HepG2 (cell line): ENCODE data around the gene DNMT1. TPM values are rescaled to one million over a fixed set of nuclear protein-coding genes. Genes with fewer than 3 reads are reported as not detected.

ENCODE experiments used
- ATAC-seq: fragments of 200-7000 bp; cut with Tn5 transposase; 3 replicates; pipeline ENCODE4 v1.9.1; 2020; ENCODE audit warnings: mild to moderate bottlenecking, moderate library complexity
- BruUV-seq: library from RNA; stranded (reverse); fragments of 400-500 nt; replicated peaks from 2 replicates; lab custom pipeline; 2021; lab: Mats Ljungman, UMichigan
- CTCF ChIA-PET: fragments of 300-600 bp; formaldehyde crosslinking; extraction: SDS; loops from one replicate; lab custom pipeline; 2021; ENCODE audit warnings: low total read pairs, inconsistent platforms, low intra/inter-chr PET ratio; lab: Yijun Ruan, JAX
- POLR2A ChIA-PET: fragments of 350-600 bp; sonication (Branson Sonifier 250); formaldehyde crosslinking; loops from one replicate; lab custom pipeline; 2020; ENCODE audit warnings: antibody characterized with exemption, inconsistent platforms; lab: Yijun Ruan, JAX
- DNase-seq: peaks from one replicate; pipeline ENCODE4 v3.0.0-alpha.2; 2015; ENCODE audit warnings: low spot score
- FAIRE-seq: peaks from 3 replicates; lab custom pipeline; 2011; peaks lifted over from hg19 to GRCh38; lab: Jason Lieb, UNC
- H2AFZ ChIP-seq: one replicate; pipeline ENCODE4 v1.6.1; 2011; ENCODE audit warnings: low read length, inconsistent platforms
- H3K27ac ChIP-seq: fragments of 300-600 bp; 3 replicates; pipeline ENCODE4 v1.8.0; 2011; ENCODE audit warnings: mixed run types, mild to moderate bottlenecking, mixed read lengths, low read length, inconsistent platforms; ENCODE audit not compliant: insufficient read depth; ENCODE audit errors: extremely low read length
- H3K27me3 ChIP-seq, 2 experiments: fragments of 200-600 bp in 1 of 2; 2 replicates in 1 of 2; 3 replicates in 1 of 2; pipeline versions ENCODE4 v1.6.0 to v1.8.0; 2011; ENCODE audit warnings: low read length in 2 of 2, mild to moderate bottlenecking in 2 of 2, moderate library complexity in 2 of 2, inconsistent platforms in 1 of 2; ENCODE audit not compliant: insufficient read depth in 2 of 2, control insufficient read depth in 1 of 2
- H3K36me3 ChIP-seq, 2 experiments: fragments of 200-600 bp in 1 of 2; replicated peaks in 1 of 2; 2 replicates in 1 of 2; 3 replicates in 1 of 2; pipeline versions ENCODE4 v1.5.1 to v1.8.0; 2011; ENCODE audit warnings: low read length in 2 of 2, inconsistent platforms in 1 of 2; ENCODE audit not compliant: insufficient read depth in 2 of 2, control insufficient read depth in 1 of 2
- H3K4me1 ChIP-seq: 2 replicates; pipeline ENCODE4 v1.5.1; 2012; ENCODE audit warnings: low read length, inconsistent platforms; ENCODE audit not compliant: insufficient read depth
- H3K4me2 ChIP-seq: 2 replicates; pipeline ENCODE4 v1.6.0; 2011; ENCODE audit warnings: low read depth, low read length, inconsistent platforms
- H3K4me3 ChIP-seq, 3 experiments: fragments of 200-600 bp in 1 of 3; sonication (generic), shearing (Covaris generic) in 1 of 3; replicated peaks in 1 of 3; 2 replicates each; pipeline ENCODE4 v1.5.1; 2011 to 2016; ENCODE audit warnings: low read length in 3 of 3, inconsistent platforms in 2 of 3, low read depth in 2 of 3, mild to moderate bottlenecking in 2 of 3, control low read depth in 1 of 3, mixed read lengths in 1 of 3; ENCODE audit not compliant: insufficient read depth in 1 of 3
- H3K79me2 ChIP-seq: one replicate; pipeline ENCODE4 v1.6.1; 2011; ENCODE audit warnings: low read length, inconsistent platforms; ENCODE audit not compliant: insufficient read depth
- H3K9ac ChIP-seq: 2 replicates; pipeline ENCODE4 v1.6.0; 2011; ENCODE audit warnings: mild to moderate bottlenecking, low read depth, low read length, inconsistent platforms; ENCODE audit not compliant: insufficient read depth
- H3K9me3 ChIP-seq: 2 replicates; pipeline ENCODE4 v1.5.1; 2012; ENCODE audit warnings: mild to moderate bottlenecking, low read length
- H4K20me1 ChIP-seq: 2 replicates; pipeline ENCODE4 v1.6.0; 2011; ENCODE audit warnings: inconsistent platforms, mild to moderate bottlenecking, low read length, moderate library complexity; ENCODE audit not compliant: insufficient read depth
- DNMT3B ChIP-seq: conservative IDR thresholded peaks from 2 replicates; pipeline ENCODE4 v1.6.1; 2016; ENCODE audit warnings: missing biosample characterization, control low read depth
- FOXM1 ChIP-seq: sonication (generic); formaldehyde crosslinking; IDR thresholded peaks from 2 replicates; pipeline ENCODE4 v1.5.0; 2020; ENCODE audit warnings: missing genetic modification reagents
- HOXA7 ChIP-seq: sonication (generic); formaldehyde crosslinking; IDR thresholded peaks from 2 replicates; pipeline ENCODE4 v1.8.1; 2022; ENCODE audit warnings: mild to moderate bottlenecking, missing genetic modification reagents, moderate library complexity
- KDM6A ChIP-seq: IDR thresholded peaks from 2 replicates; pipeline ENCODE4 v1.6.1; 2016; ENCODE audit warnings: low read depth
- NCOA2 ChIP-seq: sonication (generic); formaldehyde crosslinking; IDR thresholded peaks from 2 replicates; pipeline ENCODE4 v1.8.0; 2022; ENCODE audit warnings: inconsistent platforms
- PAWR ChIP-seq: sonication (generic); formaldehyde crosslinking; IDR thresholded peaks from 2 replicates; pipeline ENCODE4 v1.4.0; 2020; ENCODE audit warnings: missing genetic modification reagents, mild to moderate bottlenecking, borderline replicate concordance
- RBAK ChIP-seq: sonication (generic); formaldehyde crosslinking; IDR thresholded peaks from 2 replicates; pipeline ENCODE4 v1.5.1; 2020; ENCODE audit warnings: mild to moderate bottlenecking, missing genetic modification reagents
- SSRP1 ChIP-seq: IDR thresholded peaks from 2 replicates; pipeline ENCODE4 v1.6.1; 2016; ENCODE audit warnings: control low read depth
- TARDBP ChIP-seq: sonication (generic); formaldehyde crosslinking; IDR thresholded peaks from 2 replicates; pipeline ENCODE4 v1.8.0; 2022; ENCODE audit warnings: mild to moderate bottlenecking, missing genetic modification reagents
- TP53 ChIP-seq: sonication (generic); formaldehyde crosslinking; conservative IDR thresholded peaks from 2 replicates; pipeline ENCODE4 v1.4.0; 2020; ENCODE audit warnings: missing genetic modification reagents
- ZNF121 ChIP-seq: sonication (generic); formaldehyde crosslinking; IDR thresholded peaks from 2 replicates; pipeline ENCODE4 v1.5.0; 2020; ENCODE audit warnings: mild to moderate bottlenecking, missing genetic modification reagents
- ZNF337 ChIP-seq: sonication (generic); formaldehyde crosslinking; IDR thresholded peaks from 2 replicates; pipeline ENCODE4 v1.5.1; 2020; ENCODE audit warnings: missing genetic modification reagents, low read depth, mild to moderate bottlenecking, borderline replicate concordance
- ZNF430 ChIP-seq: sonication (generic); formaldehyde crosslinking; IDR thresholded peaks from 2 replicates; pipeline ENCODE4 v1.9.0; 2021; ENCODE audit warnings: mild to moderate bottlenecking, missing genetic modification reagents
- ZNF619 ChIP-seq: sonication (generic); formaldehyde crosslinking; IDR thresholded peaks from 2 replicates; pipeline ENCODE4 v1.4.0; 2020; ENCODE audit warnings: mild to moderate bottlenecking, missing genetic modification reagents
- ZNF782 ChIP-seq: sonication (generic); formaldehyde crosslinking; IDR thresholded peaks from 2 replicates; pipeline ENCODE4 v1.4.0; 2020; ENCODE audit warnings: missing genetic modification reagents, mild to moderate bottlenecking, borderline replicate concordance
- ZNF883 ChIP-seq: sonication (generic); formaldehyde crosslinking; IDR thresholded peaks from 2 replicates; pipeline ENCODE4 v1.5.1; 2020; ENCODE audit warnings: mild to moderate bottlenecking, missing genetic modification reagents; ENCODE audit errors: not compliant biosample characterization
- WGBS: methylation state at CpG from one replicate; pipeline ENCODE4 v1.1.6; 2017; ENCODE audit warnings: low lambda C conversion rate; 5-methylcytosine and 5-hydroxymethylcytosine counted together
- in situ Hi-C: cut with HindIII; loops from 2 replicates; pipeline ENCODE4 v1.10.0; 2017; ENCODE audit warnings: low pct_unique_long_range_greater_than_20kb; ENCODE audit not compliant: extremely low pct_ligation_motif_present
- intact Hi-C: fragments of 100-400 bp; cut with micrococcal nuclease; formaldehyde crosslinking; loops from one replicate; pipeline ENCODE4 v1.10.0; 2022; ENCODE audit not compliant: unreplicated experiment
- polyA plus RNA-seq, 8 experiments: library from polyadenylated mRNA; depleted of rRNA in 3 of 8; stranded (reverse) in 7 of 8; unstranded in 1 of 8; fragments of >200 nt; fragmentation: Illumina TruSeq in 4 of 8; extraction: Trizol in 4 of 8; gene quantifications; 2 replicates each; pipeline versions ENCODE4 v1.2.1 to v1.2.3, GENCODE V29; 2011 to 2016; ENCODE audit warnings: low read depth in 4 of 8, missing spikeins in 1 of 8, mixed read lengths in 1 of 8; ENCODE audit not compliant: insufficient read depth in 1 of 8
- total RNA-seq, 5 experiments: library from RNA; depleted of rRNA; stranded (reverse); fragments of >200 nt; fragmentation: Illumina TruSeq; extraction: Trizol; gene quantifications; 2 replicates each; pipeline ENCODE4 v1.2.3, GENCODE V29; 2016; ENCODE audit warnings: low read depth in 1 of 5
- TF ChIP-seq, protein P1 (sequence below): sonication (generic); formaldehyde crosslinking; IDR thresholded peaks from 2 replicates; pipeline ENCODE4 v1.4.0; 2020; ENCODE audit warnings: mild to moderate bottlenecking, missing genetic modification reagents
- TF ChIP-seq, protein P2 (sequence below): sonication (generic); formaldehyde crosslinking; IDR thresholded peaks from 2 replicates; pipeline ENCODE4 v1.4.0; 2020; ENCODE audit warnings: missing genetic modification reagents; ENCODE audit errors: not compliant biosample characterization
- TF ChIP-seq, protein P3 (sequence below): sonication (generic); formaldehyde crosslinking; IDR thresholded peaks from 2 replicates; pipeline ENCODE4 v1.4.0; 2020; ENCODE audit warnings: mild to moderate bottlenecking, missing genetic modification reagents

Gene DNMT1
- total and polyA plus RNA-seq, 2 of the 13 experiments (the other 11 are each of a cell fraction or from before 2014, with no cell fraction given): 31.2 to 91.1 TPM

DNA sequence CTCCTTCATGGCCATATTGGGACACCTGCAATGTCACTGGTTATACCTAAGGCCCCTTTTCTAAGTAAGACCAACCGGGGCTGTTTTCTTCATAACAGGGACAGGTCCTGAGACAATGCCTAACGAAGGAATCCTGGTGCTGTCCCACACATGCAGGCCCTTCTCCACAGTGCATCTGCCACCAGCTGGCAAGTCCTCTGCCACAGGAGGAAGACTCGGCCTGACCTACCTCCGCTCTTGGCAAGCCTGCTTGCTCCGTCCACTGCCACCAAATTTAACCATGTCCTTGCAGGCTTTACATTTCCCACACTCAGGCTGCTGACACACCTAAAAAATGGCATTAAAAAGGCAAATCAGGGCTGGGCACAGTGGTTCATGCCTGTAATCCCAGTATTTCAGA, 43.2 kb downstream of the DNMT1 start:
- peaks cover 40 to 76% of the 10 kb centered on the region in 2 experiments for H3K36me3 ChIP-seq
- no peak overlapping the region for H3K4me3 ChIP-seq
- no peaks in the 10 kb centered on the region for H4K20me1 ChIP-seq
- 98% methylated on average over 5 of the region's 5 CpGs for WGBS
- no peaks in the 10 kb centered on the region for H3K79me2 ChIP-seq
- in situ Hi-C loops: no loop called here
- ATAC-seq (no peak), DNase-seq (no peak), FAIRE-seq (no peak)
- H3K4me2 ChIP-seq: no peak overlapping the region
- intact Hi-C loops: no loop called here
- no peaks in the 10 kb centered on the region for H3K9me3 ChIP-seq
- H3K27me3 ChIP-seq: no peaks in the 10 kb centered on the region
- H3K9ac ChIP-seq: no peak overlapping the region
- H3K4me1 ChIP-seq: no peaks in the 10 kb centered on the region
- no peak overlapping the region for H3K27ac ChIP-seq
- no peak overlapping the region for H2AFZ ChIP-seq
- ChIA-PET CTCF (no interaction called here), POLR2A (no interaction called here)
- TF ChIP-seq, protein P1, sequence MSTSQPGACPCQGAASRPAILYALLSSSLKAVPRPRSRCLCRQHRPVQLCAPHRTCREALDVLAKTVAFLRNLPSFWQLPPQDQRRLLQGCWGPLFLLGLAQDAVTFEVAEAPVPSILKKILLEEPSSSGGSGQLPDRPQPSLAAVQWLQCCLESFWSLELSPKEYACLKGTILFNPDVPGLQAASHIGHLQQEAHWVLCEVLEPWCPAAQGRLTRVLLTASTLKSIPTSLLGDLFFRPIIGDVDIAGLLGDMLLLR: no peak
- TF ChIP-seq, protein P2, sequence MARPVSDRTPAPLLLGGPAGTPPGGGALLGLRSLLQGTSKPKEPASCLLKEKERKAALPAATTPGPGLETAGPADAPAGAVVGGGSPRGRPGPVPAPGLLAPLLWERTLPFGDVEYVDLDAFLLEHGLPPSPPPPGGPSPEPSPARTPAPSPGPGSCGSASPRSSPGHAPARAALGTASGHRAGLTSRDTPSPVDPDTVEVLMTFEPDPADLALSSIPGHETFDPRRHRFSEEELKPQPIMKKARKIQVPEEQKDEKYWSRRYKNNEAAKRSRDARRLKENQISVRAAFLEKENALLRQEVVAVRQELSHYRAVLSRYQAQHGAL: no peak
- TF ChIP-seq ZNF430 (CRISPR knock-in tag): no peak
- TF ChIP-seq RBAK: no peak
- TF ChIP-seq PAWR (CRISPR knock-in tag): no peak
- no peak for TF ChIP-seq NCOA2 (CRISPR knock-in tag)
- no TSS peak for BruUV-seq

DNA sequence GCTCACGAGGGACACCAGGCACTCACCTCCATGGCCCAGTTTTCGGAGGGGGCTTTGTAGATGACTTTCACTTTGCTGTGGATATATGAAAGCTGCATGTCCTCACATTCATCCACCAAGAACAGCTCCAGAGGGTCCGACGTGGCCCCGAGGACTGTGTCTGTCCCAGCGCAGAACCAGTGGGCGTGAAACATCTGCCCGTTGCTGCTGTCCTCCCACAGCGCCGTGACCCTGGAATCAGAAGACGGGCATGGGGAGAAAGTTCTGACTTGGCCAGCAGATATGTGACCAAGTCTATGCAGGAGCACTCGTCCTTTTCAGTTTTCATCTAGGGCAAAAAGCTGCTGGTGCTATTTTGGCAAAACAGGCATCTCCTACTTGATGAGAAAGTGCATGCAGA, 45.3 kb downstream of the DNMT1 start:
- Histone ChIP-seq H3K4me3 (no peak overlapping the region), H3K9ac (no peak overlapping the region), H3K4me1 (no peaks in the 10 kb centered on the region), H3K27me3 (no peaks in the 10 kb centered on the region), H3K27ac (no peak overlapping the region), H3K9me3 (no peaks in the 10 kb centered on the region), H4K20me1 (no peaks in the 10 kb centered on the region), H3K4me2 (no peak overlapping the region), H2AFZ (no peak overlapping the region), H3K79me2 (no peaks in the 10 kb centered on the region), H3K36me3 (peaks cover 40 to 78% of the 10 kb centered on the region in 2 experiments)
- DNase-seq (no peak), ATAC-seq (no peak), FAIRE-seq (no peak)
- in situ Hi-C loops (no loop called here), intact Hi-C loops (no loop called here)
- BruUV-seq: no TSS peak
- POLR2A ChIA-PET: no interaction called here
- WGBS: over 99% methylated on average over 12 of the region's 12 CpGs
- CTCF ChIA-PET: no interaction called here
- no peak for TF ChIP-seq TP53 (CRISPR knock-in tag)
- no peak for TF ChIP-seq KDM6A (CRISPR knock-in tag)
- no peak for TF ChIP-seq FOXM1 (CRISPR knock-in tag)
- no peak for TF ChIP-seq DNMT3B (CRISPR knock-in tag)
- no peak for TF ChIP-seq ZNF782 (CRISPR knock-in tag)
- TF ChIP-seq TARDBP (CRISPR knock-in tag): no peak
- no peak for TF ChIP-seq ZNF121 (CRISPR knock-in tag)
- TF ChIP-seq, protein P3, sequence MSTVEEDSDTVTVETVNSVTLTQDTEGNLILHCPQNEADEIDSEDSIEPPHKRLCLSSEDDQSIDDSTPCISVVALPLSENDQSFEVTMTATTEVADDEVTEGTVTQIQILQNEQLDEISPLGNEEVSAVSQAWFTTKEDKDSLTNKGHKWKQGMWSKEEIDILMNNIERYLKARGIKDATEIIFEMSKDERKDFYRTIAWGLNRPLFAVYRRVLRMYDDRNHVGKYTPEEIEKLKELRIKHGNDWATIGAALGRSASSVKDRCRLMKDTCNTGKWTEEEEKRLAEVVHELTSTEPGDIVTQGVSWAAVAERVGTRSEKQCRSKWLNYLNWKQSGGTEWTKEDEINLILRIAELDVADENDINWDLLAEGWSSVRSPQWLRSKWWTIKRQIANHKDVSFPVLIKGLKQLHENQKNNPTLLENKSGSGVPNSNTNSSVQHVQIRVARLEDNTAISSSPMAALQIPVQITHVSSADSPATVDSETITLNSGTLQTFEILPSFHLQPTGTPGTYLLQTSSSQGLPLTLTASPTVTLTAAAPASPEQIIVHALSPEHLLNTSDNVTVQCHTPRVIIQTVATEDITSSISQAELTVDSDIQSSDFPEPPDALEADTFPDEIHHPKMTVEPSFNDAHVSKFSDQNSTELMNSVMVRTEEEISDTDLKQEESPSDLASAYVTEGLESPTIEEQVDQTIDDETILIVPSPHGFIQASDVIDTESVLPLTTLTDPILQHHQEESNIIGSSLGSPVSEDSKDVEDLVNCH (CRISPR knock-in tag): no peak
- no peak for TF ChIP-seq ZNF337 (CRISPR knock-in tag)
- TF ChIP-seq ZNF883 (CRISPR knock-in tag): no peak
- TF ChIP-seq HOXA7 (CRISPR knock-in tag): no peak
- TF ChIP-seq SSRP1 (CRISPR knock-in tag): no peak
- no peak for TF ChIP-seq ZNF619 (CRISPR knock-in tag)
